Right lobe of liver (tissue), 6 donors: ENCODE results near the gene SLC45A1. TPM values are rescaled to one million over a fixed set of nuclear protein-coding genes. Genes with fewer than 3 reads are reported as not detected.

ENCODE experiments used
- ATAC-seq, 4 donors: fragments of 200-7000 bp; cut with Tn5 transposase; one replicate each; pipeline ENCODE4 v1.9.1; 2020; ENCODE audit warnings: mild to moderate bottlenecking in 4 of 4, moderate library complexity in 4 of 4
- DNase-seq, 3 donors: peaks; one replicate each; pipeline ENCODE4 v3.0.0-alpha.2; 2020
- H3K27ac ChIP-seq, 3 donors: fragments of 200-600 bp; one replicate each; pipeline ENCODE4 v1.8.0; 2022
- H3K27me3 ChIP-seq, 2 donors: fragments of 200-600 bp; one replicate each; pipeline ENCODE4 v1.8.0; 2022
- H3K36me3 ChIP-seq, 4 donors: fragments of 200-600 bp; sonication (generic) in 1 of 4; one replicate each; pipeline versions ENCODE4 v1.5.1 to v1.8.0; 2017 to 2022; ENCODE audit warnings: control low read depth in 1 of 4
- H3K4me1 ChIP-seq, 4 donors: fragments of 200-600 bp; sonication (generic) in 1 of 4; one replicate each; pipeline versions ENCODE4 v1.5.1 to v1.8.0; 2017 to 2022; ENCODE audit warnings: control low read depth in 1 of 4
- H3K4me3 ChIP-seq, 3 donors: fragments of 200-600 bp; one replicate each; pipeline ENCODE4 v1.8.0; 2022
- H3K9me3 ChIP-seq, 4 donors: fragments of 200-600 bp; sonication (generic) in 1 of 4; one replicate each; pipeline versions ENCODE4 v1.5.1 to v1.8.0; 2017 to 2022; ENCODE audit warnings: control low read depth in 1 of 4
- CTCF ChIP-seq, 4 donors: fragments of 200-600 bp in 3 of 4; fragments of 450-650 bp in 1 of 4; IDR thresholded peaks; one replicate each; pipeline versions ENCODE4 v1.5.1 to v1.8.0; 2016 to 2022; ENCODE audit warnings: antibody characterized with exemption in 4 of 4, mild to moderate bottlenecking in 2 of 4
- POLR2A ChIP-seq: fragments of 450-650 bp; IDR thresholded peaks from one replicate; pipeline ENCODE4 v1.6.1; 2017; ENCODE audit warnings: antibody characterized with exemption, mild to moderate bottlenecking
- WGBS: methylation state at CpG from one replicate; pipeline ENCODE4 v1.1.6; 2018; ENCODE audit warnings: low coverage, low lambda C conversion rate; ENCODE audit not compliant: insufficient coverage; ENCODE audit errors: missing lambda C conversion rate; 5-methylcytosine and 5-hydroxymethylcytosine counted together
- intact Hi-C, 2 donors: fragments of 100-400 bp; cut with DNase I; formaldehyde crosslinking; loops; one replicate each; pipeline versions ENCODE4 v1.11.2 to v1.14.1; 2022
- total RNA-seq, 6 experiments: library from RNA; depleted of rRNA in 2 of 6; stranded (reverse); fragments of >200 nt in 2 of 6; fragmentation: NEBNext Ultra II Directional in 3 of 6; extraction: Animal tissue kit (Norgen Biotek cat#: 25700) in 3 of 6; gene quantifications; one replicate each; pipeline versions ENCODE4 v1.1.0 to v1.2.4, GENCODE V29; 2016 to 2023
- donor health status: DM: no; HTN: yes; CAD: no.
- donor health status: DM: no; HTN: no; CAD: no.
- donor health status: DM: no; HTN: no; CAD: no.
- donor health status: DM: no; HTN: yes; CAD: no.
- donor health status: DM: no; HTN: yes; CAD: no.

Gene SLC45A1
- total RNA-seq, 6 experiments from 2014 or later, result 0.13 to 0.53 (median 0.25) TPM; not detected in 1

GRCh38 chr1:8352471-8352845, 34.5 kb downstream of the SLC45A1 start:
- no peak for TF ChIP-seq CTCF (IDR thresholded peaks at IDR 0.05)
- no peak for TF ChIP-seq POLR2A
- no peak for DNase-seq
- Histone ChIP-seq H3K27ac (peak overlapping the region; percentile 15 to 46 (median 33)), H3K4me3 (no peak overlapping the region), H3K9me3 (no peaks in the 10 kb centered on the region), H3K27me3 (no peaks in the 10 kb centered on the region), H3K4me1 (no peaks in the 10 kb centered on the region), H3K36me3 (peaks cover 0 to 38% (median 25%) of the 10 kb centered on the region in 4 donors)
- no peak for ATAC-seq
- intact Hi-C loops, result no loop called here
- 81% methylated on average over 12 of the region's 15 CpGs for WGBS

DNA sequence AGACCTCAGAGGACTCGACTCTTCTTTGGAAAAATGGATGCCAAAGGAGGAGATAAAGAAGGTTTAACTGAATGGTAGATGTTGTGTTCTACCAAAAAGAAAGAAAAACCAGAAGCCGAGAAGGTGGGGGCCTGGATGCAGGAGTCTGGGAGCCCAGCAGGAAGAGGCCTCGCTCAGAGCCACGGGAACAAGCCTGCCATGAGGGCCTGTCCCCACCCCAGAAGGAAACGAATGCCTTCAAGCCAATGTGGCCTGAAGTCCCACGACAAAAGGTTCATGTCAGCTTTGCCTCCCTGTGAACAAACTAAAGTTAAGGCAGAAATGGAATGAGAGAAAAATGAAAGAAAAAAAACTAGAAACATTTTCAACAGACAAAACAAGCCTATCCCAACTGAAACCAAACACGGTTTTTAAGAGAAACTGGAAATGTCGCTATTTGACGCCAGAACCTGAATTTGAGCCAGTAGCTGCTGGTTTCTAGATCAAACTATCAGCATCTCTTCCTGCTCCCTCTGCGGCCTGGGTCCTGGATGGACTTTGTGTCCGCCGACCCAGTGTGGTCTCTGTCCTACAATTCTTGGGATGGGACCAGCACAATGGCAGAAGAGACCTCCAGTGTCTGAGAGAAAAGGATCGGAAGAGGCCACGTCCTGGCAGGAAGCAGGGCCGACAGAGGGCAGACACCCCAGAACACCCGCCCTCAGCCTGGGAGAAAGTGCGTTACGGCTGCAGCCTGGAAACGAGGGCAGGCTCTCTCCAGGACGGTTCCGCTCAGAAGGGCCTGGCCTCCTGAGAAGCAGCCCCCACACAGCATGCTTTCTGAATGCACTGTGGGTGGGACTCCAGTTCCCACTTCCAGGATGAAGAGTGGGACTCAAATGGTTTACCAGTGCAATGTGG, 35.2 kb downstream of the SLC45A1 start:
- 57% methylated on average over 10 of the region's 21 CpGs for WGBS
- Histone ChIP-seq H3K9me3 (no peaks in the 10 kb centered on the region), H3K4me3 (no peak overlapping the region), H3K27me3 (no peaks in the 10 kb centered on the region), H3K36me3 (peaks cover 0 to 45% (median 28%) of the 10 kb centered on the region in 4 donors), H3K4me1 (no peaks in the 10 kb centered on the region), H3K27ac (peak overlapping the region; percentile 15 to 46 (median 33))
- ATAC-seq (peak in 1 of 4 donors; percentile 13), DNase-seq (no peak)
- intact Hi-C loops, result no loop called here
- TF ChIP-seq POLR2A (no peak), CTCF (IDR thresholded peaks at IDR 0.05) (no peak)

DNA sequence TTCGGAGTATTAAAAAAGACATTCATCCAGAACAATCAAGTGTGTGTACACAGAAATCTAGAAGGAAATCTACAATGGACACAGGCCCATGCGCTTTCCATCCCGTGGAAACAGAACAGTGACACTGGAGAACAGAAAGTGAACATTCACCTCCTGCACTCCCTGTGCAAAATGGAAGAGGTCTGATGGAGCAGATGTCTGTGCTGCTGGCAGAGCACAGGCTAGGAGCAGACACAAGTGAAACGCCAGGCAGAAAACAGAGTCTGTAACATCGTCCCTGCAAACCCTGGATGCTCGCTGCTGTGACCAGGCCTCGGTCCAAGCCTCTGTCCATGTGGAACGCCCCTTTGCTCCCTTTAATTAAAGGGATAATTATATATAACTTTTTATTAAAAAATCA, 36.1 kb downstream of the SLC45A1 start:
- H3K9me3 ChIP-seq, result no peaks in the 10 kb centered on the region
- H3K27me3 ChIP-seq, result no peaks in the 10 kb centered on the region
- intact Hi-C loops, result no loop called here
- H3K4me3 ChIP-seq, result no peak overlapping the region
- 80% methylated on average over 8 of the region's 8 CpGs for WGBS
- ATAC-seq, result no peak
- TF ChIP-seq POLR2A (no peak), CTCF (IDR thresholded peaks at IDR 0.05) (no peak)
- DNase-seq, result no peak
- H3K36me3 ChIP-seq, result peaks cover 0 to 54% (median 32%) of the 10 kb centered on the region in 4 donors
- H3K27ac ChIP-seq, result no peak overlapping the region
- no peaks in the 10 kb centered on the region for H3K4me1 ChIP-seq

DNA sequence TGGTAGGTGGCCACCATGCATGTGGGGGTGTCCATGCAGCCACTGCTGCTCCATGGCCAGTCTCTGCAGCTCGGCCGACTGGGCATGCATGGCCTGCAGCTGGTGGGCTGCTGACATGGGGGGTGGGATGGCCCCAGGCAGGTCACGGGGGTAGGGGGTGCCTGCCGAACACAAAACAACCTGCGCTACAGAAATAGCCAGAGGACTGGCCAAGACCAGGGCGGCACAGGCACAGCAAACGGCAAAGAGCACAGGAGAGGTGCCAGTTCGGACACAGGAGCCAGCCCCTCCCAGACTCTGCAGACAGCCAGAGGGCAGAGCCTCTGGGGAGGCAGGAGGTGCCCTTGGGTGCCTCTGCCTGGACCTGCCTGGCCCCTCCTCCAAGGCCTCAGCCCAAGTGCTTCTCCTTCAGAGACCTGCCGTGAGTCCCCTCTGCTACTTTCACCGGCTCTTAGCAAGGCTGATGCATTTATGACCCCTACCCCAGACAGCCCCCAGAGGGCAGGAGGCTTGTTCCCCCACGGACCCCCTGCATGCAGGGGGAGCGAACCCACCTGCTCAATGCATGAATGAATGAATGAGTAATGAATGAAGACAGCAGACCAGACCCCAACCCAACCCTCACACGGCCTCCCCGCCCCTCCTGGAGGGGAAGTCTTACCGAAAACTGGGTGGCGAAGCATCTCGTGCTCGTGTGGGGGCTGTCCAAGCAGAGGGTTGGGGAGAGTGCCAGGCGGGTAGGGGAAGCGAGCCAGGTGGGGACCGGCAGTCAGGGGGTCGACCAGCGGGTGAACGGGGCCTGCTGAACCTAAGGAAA, 37.7 kb downstream of the SLC45A1 start:
- ATAC-seq (peak in 1 of 4 donors; percentile 34), DNase-seq (peak in 1 of 3 donors; percentile 50)
- H3K27ac ChIP-seq, result no peak overlapping the region
- peaks cover 0 to 65% (median 40%) of the 10 kb centered on the region in 4 donors for H3K36me3 ChIP-seq
- WGBS, result 94% methylated on average over 9 of the region's 24 CpGs
- TF ChIP-seq CTCF (IDR thresholded peaks at IDR 0.05) (no peak), POLR2A (no peak)
- no peaks in the 10 kb centered on the region for H3K27me3 ChIP-seq
- no peaks in the 10 kb centered on the region for H3K4me1 ChIP-seq
- intact Hi-C loops, result no loop called here
- H3K4me3 ChIP-seq, result no peak overlapping the region
- H3K9me3 ChIP-seq, result no peaks in the 10 kb centered on the region
